PFSK-1 (cell line): Measurements from ENCODE around the gene CRTAC1.

ENCODE experiments used
- FOXP2 ChIP-seq: optimal IDR thresholded peaks from 2 replicates; pipeline ENCODE3; 2011; ENCODE audit warnings: borderline replicate concordance, control low read depth, inconsistent platforms; ENCODE audit not compliant: insufficient read depth; ENCODE audit errors: extremely low read length, extremely low read depth
- POLR2AphosphoS5 ChIP-seq: IDR thresholded peaks from 2 replicates; pipeline ENCODE4 v1.6.1; 2012; ENCODE audit warnings: low read depth, mild to moderate bottlenecking, control low read depth, low read length, moderate library complexity
- REST ChIP-seq, 2 experiments: IDR thresholded peaks; 2 replicates each; pipeline versions ENCODE4 v1.6.1 to v1.8.0; 2011 to 2012; ENCODE audit warnings: low read depth in 2 of 2, low read length in 2 of 2, control low read depth in 1 of 2, inconsistent platforms in 1 of 2, mild to moderate bottlenecking in 1 of 2, moderate library complexity in 1 of 2; ENCODE audit not compliant: insufficient read depth in 1 of 2
- SIN3A ChIP-seq: IDR thresholded peaks from 2 replicates; pipeline ENCODE4 v1.6.1; 2012; ENCODE audit warnings: mild to moderate bottlenecking, low read length, moderate library complexity, borderline replicate concordance; ENCODE audit not compliant: insufficient read depth
- TAF1 ChIP-seq: IDR thresholded peaks from 2 replicates; pipeline ENCODE4 v1.6.1; 2012; ENCODE audit warnings: low read length, control low read depth, borderline replicate concordance; ENCODE audit not compliant: insufficient read depth

CRTAC1 gene

GRCh38 chr10:98020784-98021183 lies 9.6 kb downstream of the CRTAC1 start:
- no peak for TF ChIP-seq SIN3A

GRCh38 chr10:98020254-98020653 lies 10.2 kb downstream of the CRTAC1 start:
- no peak for TF ChIP-seq TAF1
- TF ChIP-seq FOXP2: no peak
- TF ChIP-seq SIN3A: no peak
- no peak for TF ChIP-seq POLR2AphosphoS5
- TF ChIP-seq REST (IDR thresholded peaks at IDR 0.05; ENCODE audit: insufficient read depth in 1 of 2, low read depth in 2 of 2, low read length in 2 of 2): no peak

- no peak for TF ChIP-seq REST (IDR thresholded peaks at IDR 0.05; ENCODE audit: insufficient read depth in 1 of 2, low read depth in 2 of 2, low read length in 2 of 2)
Measured at GRCh38 chr10:98019784-98020183, 10.6 kb downstream of the CRTAC1 start.

GRCh38 chr10:98016772-98017475 lies 13.5 kb downstream of the CRTAC1 start:
- TF ChIP-seq SIN3A (no peak), TAF1 (no peak), FOXP2 (no peak), POLR2AphosphoS5 (no peak), REST (IDR thresholded peaks at IDR 0.05; ENCODE audit: insufficient read depth in 1 of 2, low read depth in 2 of 2, low read length in 2 of 2) (no peak)

- TF ChIP-seq REST (IDR thresholded peaks at IDR 0.05; ENCODE audit: insufficient read depth in 1 of 2, low read depth in 2 of 2, low read length in 2 of 2) (no peak), POLR2AphosphoS5 (no peak), TAF1 (no peak), SIN3A (no peak), FOXP2 (no peak)
Measured at GRCh38 chr10:98013776-98014175, 16.6 kb downstream of the CRTAC1 start.
